ENCODE results near the gene IL36G.
A peak's percentile ranks its signal among the peaks of the same experiment; 100 is the strongest.
"Not testable (repeated sequence)": the region's sequence is repeated elsewhere in the genome, so short reads cannot be mapped to it uniquely, and the experiment has no call there.

The IL36G gene

GRCh38 chr2:112977559-112978056 is at the start of gene IL36G:
Gene IL36G (plus strand): TSS chr2:112978006. CDS start chr2:112978639, 633 bp downstream.
- DNase-seq: no peak

GRCh38 chr2:112933261-112933660 is 44.5 kb upstream of the IL36G start:
- no peak for DNase-seq

GRCh38 chr2:112934117-112934516 is 43.7 kb upstream of the IL36G start:
- not testable (repeated sequence) for DNase-seq

GRCh38 chr2:112936927-112937232 is 40.9 kb upstream of the IL36G start:
- DNase-seq: no peak

GRCh38 chr2:112938904-112939303 is 38.9 kb upstream of the IL36G start:
- no peak for DNase-seq

GRCh38 chr2:112939425-112939824 is 38.4 kb upstream of the IL36G start:
- no peak for DNase-seq

GRCh38 chr2:112940859-112941625 is 36.8 kb upstream of the IL36G start:
- no peak for DNase-seq

GRCh38 chr2:112941753-112942653 is 35.8 kb upstream of the IL36G start:
- DNase-seq: peak; percentile 64

- DNase-seq: no peak
These were observed 35.2 kb upstream of the IL36G start for GRCh38 chr2:112942654-112943002.

- DNase-seq: no peak
These were observed 32.8 kb upstream of the IL36G start for GRCh38 chr2:112944971-112945370.

- no peak for DNase-seq
These were observed 31.7 kb upstream of the IL36G start for GRCh38 chr2:112946086-112946485.

- no peak for DNase-seq
These were observed 30.4 kb upstream of the IL36G start for GRCh38 chr2:112947374-112947773.

- no peak for DNase-seq
These were observed 28.4 kb upstream of the IL36G start for GRCh38 chr2:112949456-112949855.

- DNase-seq: no peak
These were observed 23.4 kb upstream of the IL36G start for GRCh38 chr2:112954364-112954763.

GRCh38 chr2:112957511-112957910 is 20.3 kb upstream of the IL36G start:
- DNase-seq: no peak

GRCh38 chr2:112958428-112959108 is 19.2 kb upstream of the IL36G start:
- peak; percentile 8 for DNase-seq

- DNase-seq: no peak
These were observed 18.5 kb upstream of the IL36G start for GRCh38 chr2:112959109-112959812.

- no peak for DNase-seq
These were observed 17.5 kb upstream of the IL36G start for GRCh38 chr2:112960230-112960825.

- no peak for DNase-seq
These were observed 15.3 kb upstream of the IL36G start for GRCh38 chr2:112962308-112963175.

- DNase-seq: no peak
These were observed 10.8 kb upstream of the IL36G start for GRCh38 chr2:112967023-112967422.

GRCh38 chr2:112972423-112973086 is 5.3 kb upstream of the IL36G start:
- DNase-seq: no peak

Measured in NK-92 treated with Interleukin-12 subunit alpha and Interleukin-12 subunit beta, amount 100 ng/mL, for 24 hours (cell line).